Left kidney (tissue), 2 donors: Measurements from ENCODE around the gene PKNOX2. TPM values are rescaled to one million over a fixed set of nuclear protein-coding genes. Genes with fewer than 3 reads are reported as not detected.

Experiments used
- DNase-seq: peaks from one replicate; pipeline ENCODE4 v3.0.0-alpha.2; 2013
- polyA plus RNA-seq: library from polyadenylated mRNA; unstranded; fragments of 120-200 nt; gene quantifications from one replicate; pipeline ENCODE4 v1.2.1, GENCODE V29; 2013; ENCODE audit not compliant: insufficient read length

Gene PKNOX2
- polyA plus RNA-seq, 1 donor, result 13.9 TPM

DNA sequence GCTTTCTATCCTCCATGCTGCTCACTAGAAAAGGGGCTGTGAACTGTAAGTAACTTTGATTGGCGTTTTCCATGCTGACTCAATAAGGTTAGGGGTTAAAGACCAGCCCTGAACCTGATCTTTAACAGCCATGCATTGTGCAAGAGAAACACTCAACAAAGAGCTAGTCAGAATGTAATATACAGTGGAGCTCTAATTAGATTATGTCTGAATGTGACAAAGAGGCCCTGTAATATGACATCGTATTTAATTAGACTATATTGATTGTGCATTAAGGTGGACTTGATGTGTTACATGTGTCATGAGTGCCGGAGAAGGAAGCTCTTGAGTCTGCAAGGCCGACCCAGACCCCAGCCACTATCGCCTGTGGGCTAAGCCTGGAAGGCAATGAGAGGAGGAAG is 70.5 kb downstream of the PKNOX2 start:
- no peak for DNase-seq

DNA sequence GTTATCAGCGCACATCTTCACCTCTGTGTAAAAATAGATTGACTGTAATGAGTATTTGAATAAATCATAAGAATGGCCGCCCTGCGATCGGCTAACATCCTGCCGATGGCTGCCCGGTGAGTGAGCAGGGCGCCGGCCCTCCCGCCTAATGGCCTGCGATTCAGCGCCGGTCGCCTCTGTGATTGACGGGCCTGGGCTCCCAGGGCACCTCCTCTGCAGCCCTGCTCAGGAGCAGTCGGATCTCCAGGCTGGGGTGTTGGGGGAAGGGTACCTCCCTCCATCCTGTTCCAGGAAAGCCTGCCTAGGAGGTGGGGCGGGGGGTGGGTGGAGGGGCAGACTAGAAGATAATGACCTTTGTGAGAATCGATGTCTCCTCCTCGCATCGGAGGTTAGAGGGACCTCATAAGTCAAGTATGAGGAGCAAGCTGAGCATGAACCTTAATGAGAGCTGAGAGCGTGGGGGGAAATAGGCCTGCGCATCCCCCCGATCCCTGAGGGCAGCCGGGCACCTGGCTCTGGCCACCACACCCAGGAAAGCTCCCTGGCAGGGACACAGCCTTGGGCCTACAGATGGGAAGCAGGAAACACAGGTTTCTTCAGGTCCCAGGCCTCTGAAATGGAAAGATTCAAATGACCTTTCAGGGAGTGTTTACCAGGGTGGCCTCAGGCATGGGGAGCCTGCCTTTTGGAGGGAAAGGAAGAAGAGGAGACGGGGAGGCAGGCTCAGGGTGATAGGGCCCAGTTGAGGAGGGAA is 71.7 kb downstream of the PKNOX2 start:
- no peak for DNase-seq

DNA sequence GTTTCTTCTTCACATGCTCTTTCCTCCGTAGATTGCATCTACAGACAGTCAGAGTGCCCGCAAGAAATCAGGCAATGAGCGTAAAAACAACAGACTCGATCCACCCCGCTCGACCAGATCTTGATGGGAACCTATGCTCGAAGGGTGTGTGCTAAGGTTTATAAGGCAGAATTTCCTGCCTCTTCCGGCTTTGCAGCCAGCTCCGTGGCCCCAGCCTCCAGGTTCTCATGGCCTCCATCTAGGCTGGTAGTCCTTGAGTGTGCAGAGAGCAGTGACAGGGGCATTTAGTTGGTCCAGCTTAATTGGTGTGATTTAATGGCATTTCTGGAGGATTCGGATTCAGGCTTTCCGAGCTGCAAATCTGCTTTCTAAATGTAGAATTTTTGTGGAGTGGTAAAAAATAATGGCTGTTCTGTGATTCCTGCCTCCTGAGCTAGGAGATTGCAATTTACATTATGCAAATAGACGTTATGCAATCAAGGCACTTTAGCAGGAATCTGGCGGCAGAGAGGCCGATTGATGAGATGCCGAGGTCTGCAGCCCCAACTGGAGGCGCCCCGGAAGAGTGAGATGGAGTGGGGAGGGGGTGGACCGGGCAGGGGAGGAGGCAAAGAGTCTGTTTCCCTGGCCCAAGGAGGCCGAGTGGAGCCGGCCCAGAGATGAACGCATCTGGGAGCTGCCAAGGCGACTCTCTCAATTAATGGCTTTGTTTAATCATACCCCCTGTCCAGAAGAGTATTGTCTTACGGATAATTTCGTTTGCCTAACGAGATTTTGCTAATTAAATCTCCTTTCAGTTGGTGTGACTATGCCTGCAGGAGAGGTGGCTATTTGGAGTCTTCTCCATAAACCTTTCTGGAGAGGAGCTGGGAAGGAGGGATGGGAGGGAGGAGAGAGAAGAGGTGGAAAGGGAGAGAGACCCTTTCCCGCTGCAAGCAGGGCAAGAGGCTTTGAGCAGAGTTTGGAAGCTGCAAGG is 75.3 kb downstream of the PKNOX2 start:
- no peak for DNase-seq

DNA sequence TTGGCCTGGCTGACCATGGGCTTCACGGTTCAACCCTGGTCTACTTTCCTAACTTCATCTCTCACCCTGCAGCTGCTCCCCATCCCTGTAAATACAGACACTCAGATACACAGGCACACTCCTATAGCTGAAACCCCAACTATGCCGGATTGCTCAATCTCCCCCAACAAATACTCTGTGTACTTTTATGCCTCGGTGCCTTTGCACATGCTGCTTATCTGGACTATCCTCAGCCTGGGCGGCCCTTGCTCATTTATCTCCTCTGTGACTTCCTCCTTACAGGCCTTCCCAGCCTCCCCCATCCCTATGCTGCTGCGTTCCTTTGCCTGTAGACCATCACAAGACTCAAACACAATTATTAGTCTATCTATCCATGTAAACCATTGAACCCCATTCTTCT is 76.6 kb downstream of the PKNOX2 start:
- no peak for DNase-seq

DNA sequence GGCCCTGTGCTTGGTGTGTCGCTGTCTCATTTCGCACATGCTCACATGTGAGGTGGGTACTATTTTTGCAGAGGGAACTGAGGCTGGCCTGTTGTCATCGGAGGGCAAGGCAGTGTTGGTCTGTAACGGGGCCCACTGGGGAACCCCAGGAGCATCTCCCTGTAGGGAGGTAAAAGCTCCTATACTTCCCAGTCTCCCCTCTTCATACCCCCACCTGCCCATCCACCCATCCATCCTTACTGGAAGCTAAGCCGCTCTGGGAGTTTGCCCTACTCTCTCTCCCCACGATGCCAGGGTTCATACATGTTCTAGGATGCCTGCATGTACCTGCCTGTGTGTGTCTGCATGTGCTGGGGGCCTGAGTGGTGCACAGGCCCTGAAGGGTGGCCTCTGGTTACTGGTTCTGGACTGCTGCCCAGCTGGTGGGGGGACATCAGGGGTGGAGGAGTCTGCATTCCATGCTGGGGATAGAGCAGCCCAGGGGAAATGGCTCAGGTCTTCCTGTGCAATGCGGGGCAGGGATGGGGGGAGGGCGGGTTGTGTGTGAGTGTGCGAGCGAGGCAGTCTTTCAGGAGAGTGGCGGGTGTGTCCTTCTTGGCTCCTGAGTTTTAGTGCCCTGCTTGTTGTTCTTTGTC is 77.7 kb downstream of the PKNOX2 start:
- no peak for DNase-seq

DNA sequence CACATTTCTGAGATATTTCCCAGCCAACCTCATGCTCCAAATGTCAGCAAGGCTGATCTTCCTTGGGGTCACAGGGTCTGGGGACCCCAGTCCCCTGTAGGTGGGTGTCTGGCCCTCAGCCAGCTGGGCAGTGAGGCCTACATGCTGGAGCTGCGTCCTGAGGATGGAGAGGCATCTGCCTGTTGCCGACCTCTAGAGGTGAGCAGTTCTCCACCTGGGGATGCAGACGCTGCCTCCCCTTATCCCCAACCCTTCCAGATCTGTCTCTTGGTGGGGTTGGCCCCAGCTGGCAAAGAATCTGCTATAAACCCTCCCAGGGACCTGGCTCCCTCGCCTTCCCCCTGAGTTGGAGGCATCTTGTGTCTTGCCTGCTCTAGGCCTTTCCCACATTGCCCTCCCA is 79.6 kb downstream of the PKNOX2 start:
- no peak for DNase-seq

DNA sequence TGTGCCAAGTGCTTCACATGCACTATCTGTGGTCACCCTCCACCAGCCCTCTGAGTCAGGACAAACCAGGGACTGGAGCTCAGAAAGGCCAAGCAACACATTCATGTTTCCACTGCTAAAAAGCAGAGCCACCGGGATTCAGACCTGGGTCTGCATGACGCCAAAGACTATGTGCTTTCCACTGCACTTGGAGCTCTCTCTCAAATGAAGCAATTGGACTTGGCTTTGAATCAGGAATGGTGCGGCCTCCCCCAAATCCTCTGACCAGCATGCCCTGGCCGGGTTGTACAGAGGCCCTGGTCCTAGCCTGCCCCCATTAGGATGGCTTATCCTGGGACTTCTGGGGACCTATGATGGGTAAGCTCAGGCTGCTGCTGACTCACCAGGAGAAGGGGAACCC is 80.7 kb downstream of the PKNOX2 start:
- no peak for DNase-seq

DNA sequence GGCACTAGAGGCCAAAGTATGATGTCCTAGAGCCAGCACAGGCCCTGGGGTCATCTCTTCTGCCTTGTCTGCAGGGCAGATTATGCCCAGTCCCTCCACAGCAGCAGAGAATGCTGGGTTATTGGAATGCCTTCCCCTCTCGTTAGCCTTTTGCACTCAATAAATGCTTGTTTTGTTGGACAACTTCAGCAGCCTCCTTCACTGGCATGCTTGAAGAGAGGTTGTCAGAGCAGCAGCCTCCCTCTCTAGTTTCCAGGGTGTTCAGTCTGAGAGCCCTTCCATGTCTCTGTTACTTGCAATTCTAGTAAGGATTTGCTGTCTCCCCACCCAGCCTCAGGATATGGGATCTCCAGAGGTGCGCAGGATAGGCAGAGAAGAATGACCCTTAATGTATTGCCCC is 82.9 kb downstream of the PKNOX2 start:
- DNase-seq, result no peak

DNA sequence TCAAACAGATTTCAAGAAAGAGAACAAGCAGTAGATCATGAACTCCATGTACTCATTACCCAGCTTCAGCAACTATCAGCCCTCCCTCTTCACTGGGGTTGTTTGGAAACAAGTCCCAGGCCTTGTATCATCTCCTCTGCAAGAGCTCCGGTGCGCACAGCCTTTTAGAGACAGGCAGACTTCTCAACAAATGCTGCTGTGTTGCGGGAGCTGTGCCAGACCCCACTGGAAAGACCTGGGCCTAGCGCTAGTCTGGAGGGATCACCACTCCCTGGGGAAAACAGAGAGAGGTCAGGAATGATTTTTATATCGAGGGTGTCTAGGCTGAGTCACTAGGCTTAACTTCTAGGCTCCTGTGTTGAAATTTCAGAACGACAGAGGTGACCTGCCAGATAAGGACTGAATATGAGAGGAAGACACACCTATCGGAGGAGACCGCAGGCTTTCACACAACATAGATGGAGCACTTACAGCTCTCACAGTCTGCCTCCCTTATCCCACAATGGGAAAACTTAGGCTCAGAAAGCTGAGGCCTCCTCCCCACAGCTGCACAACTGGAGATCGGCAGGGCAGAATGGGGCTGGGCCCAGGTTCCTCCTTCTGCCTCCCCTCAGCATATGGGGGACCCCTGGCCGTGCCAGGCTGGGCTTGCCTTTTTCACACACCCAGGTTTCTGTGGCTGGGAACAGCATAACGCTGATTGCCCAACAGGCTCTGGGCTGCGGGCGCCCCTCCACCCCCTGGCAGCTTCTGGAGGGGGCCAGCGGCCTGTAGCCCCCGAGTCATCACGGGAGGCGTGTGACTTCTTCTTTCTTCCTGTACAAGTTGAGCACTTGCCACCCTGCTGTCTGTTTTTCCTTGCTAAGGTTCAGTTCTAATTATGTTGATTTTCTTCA is 86.0 kb downstream of the PKNOX2 start:
- DNase-seq, result no peak

DNA sequence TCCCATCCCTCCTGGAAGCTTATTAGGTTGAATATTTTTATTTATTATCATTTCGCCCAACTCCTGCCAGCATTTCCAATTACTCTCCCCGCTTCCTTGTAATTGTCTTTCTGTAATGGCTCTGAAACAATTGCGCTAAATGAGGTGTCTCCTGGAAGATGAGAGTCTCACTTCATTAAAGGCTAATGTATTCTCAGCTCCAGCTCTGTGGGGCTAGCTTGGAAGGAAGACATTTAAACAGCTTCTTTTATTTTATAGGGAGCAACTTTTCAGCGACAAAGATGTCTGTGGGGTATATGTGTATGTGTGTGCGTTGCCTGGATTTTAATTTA is 86.6 kb downstream of the PKNOX2 start:
- DNase-seq, result no peak

DNA sequence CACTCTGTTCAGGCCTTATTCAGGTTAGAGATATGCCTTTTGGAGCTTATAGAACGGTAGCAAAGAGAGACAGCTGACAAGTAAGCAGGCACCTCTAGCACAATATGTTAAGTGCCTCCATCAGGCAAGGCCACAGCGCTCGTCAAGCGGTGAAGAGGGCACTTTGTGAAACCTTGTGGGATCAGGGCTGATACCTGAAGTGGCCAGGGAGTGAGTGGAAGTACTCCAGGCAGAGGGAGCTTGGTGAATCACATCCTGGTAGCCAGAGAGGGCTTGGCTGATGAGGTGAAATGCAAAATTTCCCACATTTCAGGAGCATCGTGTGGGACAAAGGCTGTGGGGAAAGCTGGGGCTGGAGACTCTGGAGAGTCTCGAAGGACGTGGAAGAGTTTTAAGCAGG is 87.4 kb downstream of the PKNOX2 start:
- no peak for DNase-seq

DNA sequence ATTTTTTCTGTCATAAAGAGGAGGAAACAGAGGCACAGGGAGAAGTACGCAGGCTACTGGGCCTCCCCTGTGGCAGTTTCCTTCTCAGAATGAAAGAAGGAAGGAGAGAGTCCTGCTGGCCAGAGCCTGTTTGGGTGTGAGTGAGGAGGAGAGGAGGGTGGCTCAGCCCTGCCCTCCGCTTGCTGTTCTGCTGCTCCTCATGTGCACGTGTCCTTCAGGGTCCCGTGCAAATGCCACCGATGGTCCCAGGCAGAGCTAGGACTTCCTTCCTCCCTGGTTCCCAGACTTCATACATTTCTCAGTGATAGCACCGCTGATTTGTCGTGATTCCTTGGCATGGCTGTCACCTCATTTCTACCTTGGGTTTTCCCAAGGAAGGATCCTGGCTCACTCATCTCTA is 88.7 kb downstream of the PKNOX2 start:
- no peak for DNase-seq

DNA sequence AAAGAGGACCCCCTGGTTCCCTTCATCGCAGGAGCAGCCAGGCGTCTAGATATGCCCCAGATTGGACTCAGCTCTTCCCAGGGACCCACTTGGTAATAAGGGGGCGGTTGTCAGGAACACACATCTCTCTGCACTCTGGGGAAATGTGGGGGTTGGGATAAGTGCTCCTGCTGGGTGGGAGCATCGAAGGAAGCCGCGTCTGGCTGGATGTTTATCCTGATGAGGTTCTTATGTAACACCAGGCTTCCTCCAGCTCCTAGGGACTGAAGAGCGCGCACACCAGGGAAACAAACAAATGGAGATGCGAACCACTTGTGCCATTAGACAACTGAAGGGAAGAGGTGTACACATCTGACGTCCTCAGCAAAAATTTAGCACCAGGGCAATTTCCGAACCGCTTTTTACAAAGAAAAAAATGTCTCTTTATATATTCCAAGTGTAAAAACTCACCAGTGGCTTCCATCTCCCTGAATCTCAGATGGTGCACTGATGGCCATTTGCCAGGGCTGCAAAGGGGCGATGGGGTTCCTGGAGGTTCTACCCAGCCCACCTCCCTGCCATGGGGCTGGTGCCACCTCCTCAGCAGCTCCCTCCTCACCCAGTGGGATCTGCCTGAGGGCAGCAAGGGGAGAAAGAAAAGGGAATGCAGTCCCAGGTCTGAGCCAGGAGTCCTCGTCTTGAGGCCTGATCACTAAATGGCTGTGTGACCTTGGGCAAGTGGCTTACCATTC is 89.4 kb downstream of the PKNOX2 start:
- DNase-seq, result no peak

DNA sequence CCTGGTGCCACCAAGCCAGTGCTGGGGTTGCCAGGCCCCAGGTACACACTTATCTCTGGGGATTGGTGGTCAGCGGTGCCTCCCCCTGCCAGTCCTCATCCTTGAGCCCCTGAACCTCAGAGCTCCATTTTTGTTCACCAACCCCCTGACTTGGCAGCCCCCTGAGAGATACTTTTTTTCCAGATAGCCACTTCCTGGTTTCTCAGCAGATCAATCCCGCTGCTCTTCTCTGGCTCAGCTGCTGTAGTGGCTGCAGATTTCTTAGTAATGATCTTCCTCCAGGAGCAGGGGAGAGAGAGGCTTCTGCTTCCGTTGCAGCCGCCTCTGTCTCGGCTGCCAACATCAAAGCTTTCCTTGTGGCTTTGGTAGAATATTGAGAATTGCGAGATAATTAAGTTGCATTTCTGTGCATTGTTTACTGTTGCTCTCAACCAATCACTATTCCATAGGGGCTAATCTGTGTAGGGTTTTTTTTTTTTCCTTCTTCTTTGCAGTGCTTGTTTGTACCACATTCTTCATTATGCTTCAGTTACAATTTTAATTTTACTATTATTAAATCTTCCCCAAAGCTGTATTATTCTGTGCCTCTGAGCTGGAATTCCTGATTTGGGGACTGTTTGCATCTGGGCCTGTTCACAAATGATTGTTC is 92.1 kb downstream of the PKNOX2 start:
- no peak for DNase-seq

DNA sequence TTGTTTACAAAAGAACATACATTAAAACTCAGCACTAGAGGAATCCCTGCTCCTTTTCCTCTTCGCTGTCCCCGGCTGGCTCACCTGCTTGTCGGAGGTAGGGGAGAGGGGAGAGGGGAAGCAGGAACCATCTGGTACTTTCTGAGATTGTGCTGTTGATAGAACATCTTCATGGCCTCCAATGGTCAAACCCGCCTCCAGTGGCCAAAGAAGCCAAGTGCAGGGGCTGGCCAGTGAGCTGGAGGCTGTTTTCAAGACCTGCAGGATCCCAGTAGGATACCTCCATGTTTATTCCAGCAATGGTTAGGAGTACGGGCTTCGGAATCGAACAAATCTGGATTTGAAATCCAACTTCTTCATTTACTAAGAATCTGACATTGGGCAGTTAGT is 92.6 kb downstream of the PKNOX2 start:
- DNase-seq, result no peak

DNA sequence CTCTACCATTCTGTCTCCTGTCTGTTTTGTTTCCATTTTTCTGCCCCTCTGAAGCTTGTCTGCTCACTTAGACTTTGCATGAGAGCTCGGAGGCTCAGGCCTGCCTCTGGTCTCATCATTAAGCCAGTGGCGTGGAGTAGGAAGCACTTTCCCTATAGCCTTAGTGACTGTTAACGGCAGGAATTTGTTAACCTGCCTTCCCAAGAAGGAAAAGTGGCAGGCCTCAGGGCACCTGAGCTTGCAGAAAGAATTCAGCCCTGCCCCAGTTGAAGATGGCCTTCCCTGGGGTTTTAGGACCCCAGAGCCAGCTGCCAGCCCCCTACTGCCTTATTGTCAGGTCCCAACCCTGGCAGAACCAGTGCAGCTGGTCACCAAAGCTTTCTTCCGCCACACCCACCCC is 93.2 kb downstream of the PKNOX2 start:
- DNase-seq, result no peak

DNA sequence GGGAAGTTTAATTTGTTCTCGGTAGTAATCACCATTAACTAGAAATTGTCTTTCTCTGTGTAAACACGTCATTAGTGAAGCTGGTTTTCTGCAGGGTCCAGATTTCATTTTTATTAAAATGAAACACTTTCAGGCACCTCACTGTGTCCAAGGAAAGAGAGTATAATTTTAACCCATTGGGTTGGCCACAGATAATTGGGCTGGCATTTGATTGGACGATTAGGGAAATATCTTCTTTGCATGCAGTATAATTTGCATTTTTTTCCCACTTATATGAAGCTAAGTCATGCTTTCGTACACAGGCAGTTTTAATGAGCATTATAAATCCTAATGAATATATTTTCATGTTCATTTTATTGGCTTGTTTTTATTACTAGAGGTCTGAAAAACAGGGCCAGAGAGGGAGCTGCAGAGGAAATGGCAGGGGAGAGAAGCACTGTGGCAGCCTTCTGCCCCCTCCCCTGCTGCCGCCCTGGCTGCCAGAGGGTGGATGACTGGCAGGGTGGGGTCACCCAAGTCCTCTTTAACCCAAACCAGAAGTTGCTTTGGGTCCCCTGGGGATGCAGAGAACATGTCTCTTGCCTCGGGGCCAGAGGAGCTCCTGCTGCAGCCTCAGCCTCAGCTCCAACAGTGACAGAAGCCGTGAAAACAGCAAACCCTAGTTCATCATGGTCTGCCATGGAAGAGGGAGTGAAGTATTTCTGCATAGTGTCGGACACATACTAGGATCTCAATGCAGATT is 93.9 kb downstream of the PKNOX2 start:
- DNase-seq, result no peak

DNA sequence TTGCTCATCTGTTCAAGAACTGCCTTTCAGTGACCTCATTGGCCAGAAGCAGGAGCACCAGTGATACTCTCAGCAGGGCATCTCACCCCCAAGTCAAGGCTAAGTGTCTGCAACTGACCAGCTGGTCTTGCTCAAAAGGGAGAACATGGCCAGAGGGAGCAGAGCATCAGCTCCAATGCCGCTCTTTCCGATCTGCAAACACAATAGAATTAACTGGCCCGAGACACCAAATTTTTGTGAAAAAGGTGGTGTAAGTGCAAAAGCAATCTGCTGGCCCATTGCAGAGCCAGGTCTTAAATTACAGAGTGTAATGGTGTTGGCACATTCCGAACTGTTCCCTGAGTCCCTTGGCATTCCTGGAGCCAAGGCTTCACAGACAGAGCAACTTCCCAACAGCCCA is 97.0 kb downstream of the PKNOX2 start:
- DNase-seq, result no peak

DNA sequence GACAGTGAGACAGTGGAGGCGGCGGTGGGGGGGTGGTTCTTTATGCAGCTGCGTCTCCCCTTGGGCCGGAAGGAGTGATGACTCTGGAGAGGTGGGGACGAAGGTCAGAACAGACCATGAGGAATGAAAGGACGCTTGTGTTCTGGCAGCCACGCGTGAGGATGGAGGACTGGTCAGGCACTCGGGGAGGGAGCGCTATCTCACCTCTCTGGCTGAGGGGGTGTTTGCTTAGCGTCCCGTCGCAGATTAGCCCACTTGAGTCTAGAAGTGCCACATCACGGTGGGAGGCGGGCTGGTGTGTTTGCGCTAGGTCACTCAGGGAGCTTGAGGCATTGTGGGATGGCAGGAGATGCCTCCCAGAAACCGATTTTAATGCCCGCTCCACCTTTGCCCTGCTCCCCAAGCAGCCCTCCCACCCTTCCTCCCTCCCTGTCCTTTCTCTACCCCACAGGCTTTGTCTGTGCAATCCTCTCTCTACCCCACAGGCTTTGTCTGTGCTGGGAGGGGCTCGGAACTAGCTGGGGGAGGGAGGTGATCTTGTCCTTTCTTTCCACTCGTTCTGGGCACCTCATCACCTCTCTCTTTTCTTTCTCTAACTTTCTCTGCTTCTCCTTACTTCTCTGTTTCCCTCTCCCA is 97.8 kb downstream of the PKNOX2 start:
- no peak for DNase-seq

DNA sequence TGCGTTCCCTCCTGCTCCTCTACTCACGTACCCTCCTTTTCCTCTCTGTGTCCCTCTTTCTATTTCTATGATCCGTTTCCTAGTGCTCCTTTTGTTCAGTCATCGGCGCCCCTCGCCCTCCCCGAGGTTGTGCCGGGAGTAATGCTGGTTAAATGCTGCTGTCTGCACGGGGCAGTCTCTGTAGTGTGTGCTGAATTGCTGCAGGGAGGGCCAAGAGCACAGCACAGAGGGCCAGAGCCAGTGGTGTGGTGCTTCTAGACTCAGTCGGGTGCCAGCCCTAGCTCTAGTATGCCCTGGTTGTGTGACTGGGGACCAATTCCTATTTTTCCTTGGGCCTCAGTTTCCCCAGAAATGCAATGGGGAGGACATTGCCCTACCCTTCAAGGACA is 98.3 kb downstream of the PKNOX2 start:
- DNase-seq, result no peak
